ENCODE measurements around the gene IL2.

- TF ChIP-seq EZH2 (IDR thresholded peaks at IDR 0.05; ENCODE audit: low read length, unreplicated experiment): no peak
- no peak for TF ChIP-seq CTCF (conservative IDR thresholded peaks at IDR 0.05; ENCODE audit: low read depth, low read length)
- TF ChIP-seq EZH2phosphoT487 (IDR thresholded peaks at IDR 0.05; ENCODE audit: borderline replicate concordance, low read length): no peak
Observed at GRCh38 chr4:122479935-122480416, 23.5 kb upstream of the IL2 start.

Measured in PC-3 (cell line).